Measurements from ENCODE around the gene S100A1.

S100A1 gene

DNA sequence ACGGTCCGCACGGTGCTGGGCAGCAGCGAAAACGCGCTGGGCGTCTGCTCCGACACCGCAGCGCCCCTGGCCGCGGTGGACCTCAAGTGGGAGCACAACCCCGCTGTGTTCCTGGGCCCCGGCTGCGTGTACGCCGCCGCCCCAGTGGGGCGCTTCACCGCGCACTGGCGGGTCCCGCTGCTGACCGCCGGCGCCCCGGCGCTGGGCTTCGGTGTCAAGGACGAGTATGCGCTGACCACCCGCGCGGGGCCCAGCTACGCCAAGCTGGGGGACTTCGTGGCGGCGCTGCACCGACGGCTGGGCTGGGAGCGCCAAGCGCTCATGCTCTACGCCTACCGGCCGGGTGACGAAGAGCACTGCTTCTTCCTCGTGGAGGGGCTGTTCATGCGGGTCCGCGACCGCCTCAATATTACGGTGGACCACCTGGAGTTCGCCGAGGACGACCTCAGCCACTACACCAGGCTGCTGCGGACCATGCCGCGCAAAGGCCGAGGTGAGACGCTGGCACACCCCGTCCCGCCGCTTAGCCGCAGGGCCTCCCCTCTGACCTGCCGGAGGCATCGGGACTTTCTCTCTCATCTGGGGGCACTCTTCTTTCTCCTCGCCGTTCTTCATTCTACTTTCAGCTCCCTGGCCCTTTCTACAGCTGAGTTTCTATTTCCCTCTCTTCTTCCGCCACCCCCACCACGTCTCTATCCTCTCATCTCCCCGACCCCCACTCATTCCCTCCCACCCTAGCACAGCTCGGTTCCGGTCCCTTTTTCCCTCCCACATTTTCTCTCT is 51.3 kb downstream of the S100A1 start:
- Histone ChIP-seq H3K9me3 (ENCODE audit: control insufficient read depth in 1 of 2, low read length in 2 of 2) (no peaks in the 10 kb centered on the region), H3K9ac (ENCODE audit: low read depth in 1 of 2, low read length in 2 of 2) (peak overlapping the region in 1 of 2 donors; percentile 12), H3K27me3 (ENCODE audit: control insufficient read depth in 1 of 2, insufficient read depth in 2 of 2, low read length in 2 of 2) (peaks cover 30 to 42% of the 10 kb centered on the region in 2 donors), H3K27ac (ENCODE audit: low read depth, low read length) (no peak overlapping the region), H3K4me1 (ENCODE audit: control insufficient read depth in 1 of 2, insufficient read depth in 2 of 2, low read length in 2 of 2) (peaks cover 18 to 22% of the 10 kb centered on the region in 2 donors), H3K4me3 (ENCODE audit: low read depth in 1 of 2, low read length in 2 of 2) (peak overlapping the region; percentile 35 to 64), H3K36me3 (ENCODE audit: control insufficient read depth in 1 of 2, insufficient read depth in 2 of 2, low read length in 2 of 2) (no peaks in the 10 kb centered on the region)

DNA sequence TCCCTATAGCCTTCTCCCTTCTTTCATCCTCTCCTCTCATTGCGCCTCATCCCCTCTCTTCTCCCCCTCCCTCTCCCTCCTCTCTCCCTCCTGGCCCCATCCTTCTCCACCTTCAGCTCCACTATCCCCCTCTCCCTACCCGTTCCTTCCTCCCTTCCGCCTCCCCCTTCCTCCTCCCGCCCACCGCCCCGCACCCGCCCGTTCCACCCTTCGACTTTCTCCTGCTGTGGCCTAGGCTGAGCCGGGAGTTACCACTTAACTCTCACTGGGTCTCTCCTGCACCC is 51.8 kb downstream of the S100A1 start:
- Histone ChIP-seq H3K4me3 (ENCODE audit: low read depth in 1 of 2, low read length in 2 of 2) (no peak overlapping the region), H3K27ac (ENCODE audit: low read depth, low read length) (no peak overlapping the region)

More for the DNA sequence above, 51.8 kb downstream of the S100A1 start:
- Histone ChIP-seq H3K36me3 (ENCODE audit: control insufficient read depth in 1 of 2, insufficient read depth in 2 of 2, low read length in 2 of 2) (no peaks in the 10 kb centered on the region), H3K9ac (ENCODE audit: low read depth in 1 of 2, low read length in 2 of 2) (no peak overlapping the region), H3K9me3 (ENCODE audit: control insufficient read depth in 1 of 2, low read length in 2 of 2) (no peaks in the 10 kb centered on the region), H3K27me3 (ENCODE audit: control insufficient read depth in 1 of 2, insufficient read depth in 2 of 2, low read length in 2 of 2) (peaks cover 30 to 47% of the 10 kb centered on the region in 2 donors), H3K4me1 (ENCODE audit: control insufficient read depth in 1 of 2, insufficient read depth in 2 of 2, low read length in 2 of 2) (peaks cover 18 to 22% of the 10 kb centered on the region in 2 donors)

All from duodenal mucosa (tissue), 2 donors.